ENCODE measurements around the gene NGLY1.
A peak's percentile ranks its signal among the peaks of the same experiment; 100 is the strongest.

Gene NGLY1

GRCh38 chr3:25783661-25784512 lies 644 bp upstream of the NGLY1 start:
- DNase-seq (ENCODE audit: low spot score), result peak; percentile 58

- no peak for DNase-seq (ENCODE audit: low spot score)
Measured at GRCh38 chr3:25782636-25782937, 656 bp downstream of the NGLY1 start.

GRCh38 chr3:25781758-25782594 lies 1.3 kb downstream of the NGLY1 start:
- DNase-seq (ENCODE audit: low spot score), result no peak

GRCh38 chr3:25781145-25781757 lies 2.0 kb downstream of the NGLY1 start:
- no peak for DNase-seq (ENCODE audit: low spot score)

- DNase-seq (ENCODE audit: low spot score), result no peak
Measured at GRCh38 chr3:25780618-25781017, 2.6 kb downstream of the NGLY1 start.

GRCh38 chr3:25775936-25776335 lies 7.3 kb downstream of the NGLY1 start:
- DNase-seq (ENCODE audit: low spot score), result no peak

- DNase-seq (ENCODE audit: low spot score), result no peak
Measured at GRCh38 chr3:25768851-25769250, 14.4 kb downstream of the NGLY1 start.

GRCh38 chr3:25751725-25752124 lies 31.5 kb downstream of the NGLY1 start:
- no peak for DNase-seq (ENCODE audit: low spot score)

GRCh38 chr3:25751048-25751447 lies 32.2 kb downstream of the NGLY1 start:
- DNase-seq (ENCODE audit: low spot score), result no peak

- DNase-seq (ENCODE audit: low spot score), result no peak
Measured at GRCh38 chr3:25749031-25749581, 34.1 kb downstream of the NGLY1 start.

GRCh38 chr3:25748189-25748588 lies 35.1 kb downstream of the NGLY1 start:
- DNase-seq (ENCODE audit: low spot score), result no peak

GRCh38 chr3:25747033-25747432 lies 36.2 kb downstream of the NGLY1 start:
- DNase-seq (ENCODE audit: low spot score), result no peak

GRCh38 chr3:25744470-25744869 lies 38.8 kb downstream of the NGLY1 start:
- DNase-seq (ENCODE audit: low spot score), result no peak

- no peak for DNase-seq (ENCODE audit: low spot score)
Measured at GRCh38 chr3:25728101-25728500, 55.1 kb downstream of the NGLY1 start.

GRCh38 chr3:25727316-25727715 lies 55.9 kb downstream of the NGLY1 start:
- no peak for DNase-seq (ENCODE audit: low spot score)

- DNase-seq (ENCODE audit: low spot score), result no peak
Measured at GRCh38 chr3:25725810-25726209, 57.4 kb downstream of the NGLY1 start.

- DNase-seq (ENCODE audit: low spot score), result no peak
Measured at GRCh38 chr3:25724948-25725645, 58.1 kb downstream of the NGLY1 start.

GRCh38 chr3:25723802-25724201 lies 59.4 kb downstream of the NGLY1 start:
- no peak for DNase-seq (ENCODE audit: low spot score)

GRCh38 chr3:25719321-25719720 lies 63.9 kb downstream of the NGLY1 start:
- no peak for DNase-seq (ENCODE audit: low spot score)

GRCh38 chr3:25713341-25713985 lies 69.8 kb downstream of the NGLY1 start:
- DNase-seq (ENCODE audit: low spot score), result no peak

GRCh38 chr3:25711090-25711489 lies 72.2 kb downstream of the NGLY1 start:
- DNase-seq (ENCODE audit: low spot score), result no peak

GRCh38 chr3:25708036-25708435 lies 75.2 kb downstream of the NGLY1 start:
- no peak for DNase-seq (ENCODE audit: low spot score)
